ENCODE results near the gene ZNF432. TPM values are rescaled to one million over a fixed set of nuclear protein-coding genes. Genes with fewer than 3 reads are reported as not detected.

The ZNF432 gene
- total and polyA plus RNA-seq, 10 of the 15 experiments (the other 5 are each of a cell fraction or from before 2014, with no cell fraction given), result 1.7 to 7.2 (median 4.3) TPM

DNA sequence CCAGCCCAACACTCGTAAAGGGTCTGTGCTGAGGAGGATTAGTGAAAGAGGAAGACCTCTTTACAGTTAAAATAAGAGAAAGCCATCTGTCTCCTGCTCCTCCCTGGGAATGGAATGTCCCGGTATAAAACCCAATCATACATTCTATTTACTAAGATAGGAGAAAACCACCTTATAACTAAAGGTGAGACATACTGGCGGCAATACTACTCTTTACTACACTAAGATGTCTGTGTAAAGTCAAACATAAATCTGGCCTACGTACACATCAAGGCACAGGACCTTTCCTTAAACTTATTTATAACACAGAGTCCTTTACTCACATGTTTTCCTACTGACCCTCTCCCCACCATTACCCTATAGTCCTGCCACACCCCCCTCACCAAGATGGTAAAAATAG, 65.3 kb downstream of the ZNF432 start:
- 100% methylated on average over 4 of the region's 4 CpGs for WGBS (ENCODE audit: insufficient coverage, insufficient replicate concordance, low lambda C conversion rate, missing lambda C conversion rate)
- in situ Hi-C loops (cut with MboI), result no loop called here
- no peaks in the 10 kb centered on the region; a peak in 1 of 4 replicates for H3K36me3 ChIP-seq (ENCODE audit: control insufficient read depth in 2 of 2, insufficient read depth in 2 of 2, low read length in 1 of 2)
- no peak overlapping the region for H3K27ac ChIP-seq (ENCODE audit: control insufficient read depth, insufficient read depth)
- no peaks in the 10 kb centered on the region for H3K4me1 ChIP-seq (ENCODE audit: control insufficient read depth, insufficient read depth, low read length)
- FAIRE-seq (no peak), DNase-seq (ENCODE audit: low read depth, low spot score) (no peak), ATAC-seq (no peak)
- no peak overlapping the region for H2AFZ ChIP-seq (ENCODE audit: control insufficient read depth, low read depth, low read length)
- H4K20me1 ChIP-seq (ENCODE audit: control insufficient read depth, insufficient read depth), result no peaks in the 10 kb centered on the region
- H3K9ac ChIP-seq (ENCODE audit: control insufficient read depth, insufficient read depth, low read length), result no peak overlapping the region
- POLR2A ChIA-PET, result no interaction called here
- no peaks in the 10 kb centered on the region for H3K27me3 ChIP-seq (replicated peaks in 1 of 2; ENCODE audit: control insufficient read depth in 2 of 2, insufficient read depth in 2 of 2, low read length in 1 of 2)
- peaks cover 16% of the 10 kb centered on the region for H3K79me2 ChIP-seq (ENCODE audit: control insufficient read depth, insufficient read depth, low read length)
- RAD21 ChIA-PET (ENCODE audit: unreplicated experiment), result no interaction called here
- H3K4me2 ChIP-seq (ENCODE audit: control insufficient read depth, insufficient read depth), result no peak overlapping the region
- CTCF ChIA-PET, result no interaction called here
- H3K4me3 ChIP-seq, result no peak overlapping the region
- intact Hi-C loops (cut with micrococcal nuclease; ENCODE audit: unreplicated experiment), result no loop called here
- SMC1A ChIA-PET (ENCODE audit: uncharacterized antibody, unreplicated experiment), result no interaction called here
- H3K9me3 ChIP-seq (replicated peaks; ENCODE audit: control insufficient read depth, insufficient read depth, low read length), result peaks cover 23% of the 10 kb centered on the region; the same call in 2 of the 3 replicates
- TF ChIP-seq ZBED1 (IDR thresholded peaks at IDR 0.05; ENCODE audit: borderline replicate concordance) (no peak), RAD51 (IDR thresholded peaks at IDR 0.05) (no peak), NR2C2 (IDR thresholded peaks at IDR 0.05; ENCODE audit: borderline replicate concordance, control insufficient read depth, insufficient read length, low read depth) (no peak)
- TF ChIP-seq, protein P1, sequence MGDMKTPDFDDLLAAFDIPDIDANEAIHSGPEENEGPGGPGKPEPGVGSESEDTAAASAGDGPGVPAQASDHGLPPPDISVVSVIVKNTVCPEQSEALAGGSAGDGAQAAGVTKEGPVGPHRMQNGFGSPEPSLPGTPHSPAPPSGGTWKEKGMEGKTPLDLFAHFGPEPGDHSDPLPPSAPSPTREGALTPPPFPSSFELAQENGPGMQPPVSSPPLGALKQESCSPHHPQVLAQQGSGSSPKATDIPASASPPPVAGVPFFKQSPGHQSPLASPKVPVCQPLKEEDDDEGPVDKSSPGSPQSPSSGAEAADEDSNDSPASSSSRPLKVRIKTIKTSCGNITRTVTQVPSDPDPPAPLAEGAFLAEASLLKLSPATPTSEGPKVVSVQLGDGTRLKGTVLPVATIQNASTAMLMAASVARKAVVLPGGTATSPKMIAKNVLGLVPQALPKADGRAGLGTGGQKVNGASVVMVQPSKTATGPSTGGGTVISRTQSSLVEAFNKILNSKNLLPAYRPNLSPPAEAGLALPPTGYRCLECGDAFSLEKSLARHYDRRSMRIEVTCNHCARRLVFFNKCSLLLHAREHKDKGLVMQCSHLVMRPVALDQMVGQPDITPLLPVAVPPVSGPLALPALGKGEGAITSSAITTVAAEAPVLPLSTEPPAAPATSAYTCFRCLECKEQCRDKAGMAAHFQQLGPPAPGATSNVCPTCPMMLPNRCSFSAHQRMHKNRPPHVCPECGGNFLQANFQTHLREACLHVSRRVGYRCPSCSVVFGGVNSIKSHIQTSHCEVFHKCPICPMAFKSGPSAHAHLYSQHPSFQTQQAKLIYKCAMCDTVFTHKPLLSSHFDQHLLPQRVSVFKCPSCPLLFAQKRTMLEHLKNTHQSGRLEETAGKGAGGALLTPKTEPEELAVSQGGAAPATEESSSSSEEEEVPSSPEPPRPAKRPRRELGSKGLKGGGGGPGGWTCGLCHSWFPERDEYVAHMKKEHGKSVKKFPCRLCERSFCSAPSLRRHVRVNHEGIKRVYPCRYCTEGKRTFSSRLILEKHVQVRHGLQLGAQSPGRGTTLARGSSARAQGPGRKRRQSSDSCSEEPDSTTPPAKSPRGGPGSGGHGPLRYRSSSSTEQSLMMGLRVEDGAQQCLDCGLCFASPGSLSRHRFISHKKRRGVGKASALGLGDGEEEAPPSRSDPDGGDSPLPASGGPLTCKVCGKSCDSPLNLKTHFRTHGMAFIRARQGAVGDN (IDR thresholded peaks at IDR 0.05), result no peak
- BruUV-seq (replicated peaks), result no TSS peak

Other genes with a start within 250 kb of the ZNF432 start
Only the 7 nearest of the 12 such genes appear.
- gene ZNF613, start 121.4 kb downstream of the ZNF432 start, total RNA-seq (2014; rRNA removed), result 4.4 and 4.9 TPM in 2 replicates
- 6.9 and 7.8 TPM in 2 replicates for gene ZNF613, start 121.4 kb downstream of the ZNF432 start, total RNA-seq (2014; rRNA removed; fragmentation: Illumina TruSeq; extraction: Trizol)
- gene ZNF613, start 121.4 kb downstream of the ZNF432 start, total RNA-seq (2021), result 4.7 and 5.4 TPM in 2 replicates
- 3.9 and 7.0 TPM in 2 replicates for gene ZNF613, start 121.4 kb downstream of the ZNF432 start, polyA plus RNA-seq (2011; rRNA removed)
- 5.3 and 7.1 TPM in 2 replicates for gene ZNF613, start 121.4 kb downstream of the ZNF432 start, polyA plus RNA-seq (2014; fragmentation: Illumina TruSeq; extraction: Trizol)
- 1 to 10 TPM; 3.3 to 5.1 TPM for gene ZNF613, start 121.4 kb downstream of the ZNF432 start, polyA plus RNA-seq (2014; fragmentation: Nextera tagmentation; extraction: Ambion mirVana)
- 3.2 and 3.3 TPM in 2 replicates for gene ZNF613, start 121.4 kb downstream of the ZNF432 start, polyA plus RNA-seq (2014; rRNA removed)
- 1 to 10 TPM; 5.8 to 7.1 TPM for gene ZNF613, start 121.4 kb downstream of the ZNF432 start, polyA plus RNA-seq (2016; fragmentation: Nextera tagmentation; extraction: Ambion mirVana)
- 6.4 and 6.6 TPM in 2 replicates for gene ZNF350, start 62.0 kb downstream of the ZNF432 start, total RNA-seq (2014; rRNA removed)
- 11.8 and 12.9 TPM in 2 replicates for gene ZNF350, start 62.0 kb downstream of the ZNF432 start, total RNA-seq (2014; rRNA removed; fragmentation: Illumina TruSeq; extraction: Trizol)
- gene ZNF350, start 62.0 kb downstream of the ZNF432 start, total RNA-seq (2021), result 7.6 and 8.7 TPM in 2 replicates
- 10.1 and 15.0 TPM in 2 replicates for gene ZNF350, start 62.0 kb downstream of the ZNF432 start, polyA plus RNA-seq (2011; rRNA removed)
- 10.6 and 10.7 TPM in 2 replicates for gene ZNF350, start 62.0 kb downstream of the ZNF432 start, polyA plus RNA-seq (2014; fragmentation: Illumina TruSeq; extraction: Trizol)
- gene ZNF350, start 62.0 kb downstream of the ZNF432 start, polyA plus RNA-seq (2014; fragmentation: Nextera tagmentation; extraction: Ambion mirVana), result 10 to 100 TPM in 1 of 2 experiments, 1 to 10 TPM in 1; 9.8 to 10.9 TPM
- gene ZNF350, start 62.0 kb downstream of the ZNF432 start, polyA plus RNA-seq (2014; rRNA removed), result 5.2 and 6.5 TPM in 2 replicates
- gene ZNF350, start 62.0 kb downstream of the ZNF432 start, polyA plus RNA-seq (2016; fragmentation: Nextera tagmentation; extraction: Ambion mirVana), result 10 to 100 TPM in 1 of 2 experiments, 1 to 10 TPM in 1; 8.3 to 10.6 TPM
- gene ZNF615, start 40.6 kb downstream of the ZNF432 start, total RNA-seq (2014; rRNA removed), result 4.5 and 5.6 TPM in 2 replicates
- 7.2 and 7.6 TPM in 2 replicates for gene ZNF615, start 40.6 kb downstream of the ZNF432 start, total RNA-seq (2014; rRNA removed; fragmentation: Illumina TruSeq; extraction: Trizol)
- 4.7 and 5.7 TPM in 2 replicates for gene ZNF615, start 40.6 kb downstream of the ZNF432 start, total RNA-seq (2021)
- gene ZNF615, start 40.6 kb downstream of the ZNF432 start, polyA plus RNA-seq (2011; rRNA removed), result 5.4 and 8.7 TPM in 2 replicates
- gene ZNF615, start 40.6 kb downstream of the ZNF432 start, polyA plus RNA-seq (2014; fragmentation: Illumina TruSeq; extraction: Trizol), result 5.4 and 5.6 TPM in 2 replicates
- 1 to 10 TPM; 1.7 to 2.1 TPM for gene ZNF615, start 40.6 kb downstream of the ZNF432 start, polyA plus RNA-seq (2014; fragmentation: Nextera tagmentation; extraction: Ambion mirVana)
- 2.8 TPM in 2 replicates for gene ZNF615, start 40.6 kb downstream of the ZNF432 start, polyA plus RNA-seq (2014; rRNA removed)
- 1 to 10 TPM; 2.5 to 3.9 TPM for gene ZNF615, start 40.6 kb downstream of the ZNF432 start, polyA plus RNA-seq (2016; fragmentation: Nextera tagmentation; extraction: Ambion mirVana)
- gene ZNF614, start 20.5 kb downstream of the ZNF432 start, total RNA-seq (2014; rRNA removed), result 9.3 and 11.6 TPM in 2 replicates
- gene ZNF614, start 20.5 kb downstream of the ZNF432 start, total RNA-seq (2014; rRNA removed; fragmentation: Illumina TruSeq; extraction: Trizol), result 12.8 TPM in 2 replicates
- gene ZNF614, start 20.5 kb downstream of the ZNF432 start, total RNA-seq (2021), result 9.2 and 9.8 TPM in 2 replicates
- 10.0 and 12.5 TPM in 2 replicates for gene ZNF614, start 20.5 kb downstream of the ZNF432 start, polyA plus RNA-seq (2011; rRNA removed)
- 9.8 and 12.7 TPM in 2 replicates for gene ZNF614, start 20.5 kb downstream of the ZNF432 start, polyA plus RNA-seq (2014; fragmentation: Illumina TruSeq; extraction: Trizol)
- 1 to 10 TPM; 3.9 to 5.3 TPM for gene ZNF614, start 20.5 kb downstream of the ZNF432 start, polyA plus RNA-seq (2014; fragmentation: Nextera tagmentation; extraction: Ambion mirVana)
- gene ZNF614, start 20.5 kb downstream of the ZNF432 start, polyA plus RNA-seq (2014; rRNA removed), result 5.0 and 5.4 TPM in 2 replicates
- 10 to 100 TPM; 11.7 to 16.0 TPM for gene ZNF614, start 20.5 kb downstream of the ZNF432 start, polyA plus RNA-seq (2016; fragmentation: Nextera tagmentation; extraction: Ambion mirVana)
- 8.7 and 10.4 TPM in 2 replicates for gene ZNF841, start 46.9 kb upstream of the ZNF432 start, total RNA-seq (2014; rRNA removed)
- gene ZNF841, start 46.9 kb upstream of the ZNF432 start, total RNA-seq (2014; rRNA removed; fragmentation: Illumina TruSeq; extraction: Trizol), result 14.5 and 15.0 TPM in 2 replicates
- gene ZNF841, start 46.9 kb upstream of the ZNF432 start, total RNA-seq (2021), result 11.7 and 14.7 TPM in 2 replicates
- 7.9 and 12.8 TPM in 2 replicates for gene ZNF841, start 46.9 kb upstream of the ZNF432 start, polyA plus RNA-seq (2011; rRNA removed)
- gene ZNF841, start 46.9 kb upstream of the ZNF432 start, polyA plus RNA-seq (2014; fragmentation: Illumina TruSeq; extraction: Trizol), result 12.9 and 17.9 TPM in 2 replicates
- 1 to 10 TPM; 1.4 to 2.3 TPM for gene ZNF841, start 46.9 kb upstream of the ZNF432 start, polyA plus RNA-seq (2014; fragmentation: Nextera tagmentation; extraction: Ambion mirVana)
- gene ZNF841, start 46.9 kb upstream of the ZNF432 start, polyA plus RNA-seq (2014; rRNA removed), result 8.5 and 8.6 TPM in 2 replicates
- gene ZNF841, start 46.9 kb upstream of the ZNF432 start, polyA plus RNA-seq (2016; fragmentation: Nextera tagmentation; extraction: Ambion mirVana), result 1 to 10 TPM; 4.6 to 4.8 TPM
- gene ZNF616, start 91.1 kb upstream of the ZNF432 start, total RNA-seq (2014; rRNA removed), result 2.5 and 3.1 TPM in 2 replicates
- gene ZNF616, start 91.1 kb upstream of the ZNF432 start, total RNA-seq (2014; rRNA removed; fragmentation: Illumina TruSeq; extraction: Trizol), result 4.9 and 5.3 TPM in 2 replicates
- gene ZNF616, start 91.1 kb upstream of the ZNF432 start, total RNA-seq (2021), result 3.3 and 4.5 TPM in 2 replicates
- gene ZNF616, start 91.1 kb upstream of the ZNF432 start, polyA plus RNA-seq (2011; rRNA removed), result 5.9 and 7.1 TPM in 2 replicates
- 4.3 and 6.1 TPM in 2 replicates for gene ZNF616, start 91.1 kb upstream of the ZNF432 start, polyA plus RNA-seq (2014; fragmentation: Illumina TruSeq; extraction: Trizol)
- 1 to 10 TPM; 1.1 to 1.4 TPM for gene ZNF616, start 91.1 kb upstream of the ZNF432 start, polyA plus RNA-seq (2014; fragmentation: Nextera tagmentation; extraction: Ambion mirVana)
- gene ZNF616, start 91.1 kb upstream of the ZNF432 start, polyA plus RNA-seq (2014; rRNA removed), result 2.0 and 2.2 TPM in 2 replicates
- 1 to 10 TPM; 5.0 to 5.7 TPM for gene ZNF616, start 91.1 kb upstream of the ZNF432 start, polyA plus RNA-seq (2016; fragmentation: Nextera tagmentation; extraction: Ambion mirVana)
- 5.3 and 7.8 TPM in 2 replicates for gene ZNF836, start 122.8 kb upstream of the ZNF432 start, total RNA-seq (2014; rRNA removed)
- gene ZNF836, start 122.8 kb upstream of the ZNF432 start, total RNA-seq (2014; rRNA removed; fragmentation: Illumina TruSeq; extraction: Trizol), result 6.7 and 8.3 TPM in 2 replicates
- 9.1 and 9.9 TPM in 2 replicates for gene ZNF836, start 122.8 kb upstream of the ZNF432 start, total RNA-seq (2021)
- gene ZNF836, start 122.8 kb upstream of the ZNF432 start, polyA plus RNA-seq (2011; rRNA removed), result 5.0 and 6.2 TPM in 2 replicates
- 8.2 and 9.3 TPM in 2 replicates for gene ZNF836, start 122.8 kb upstream of the ZNF432 start, polyA plus RNA-seq (2014; fragmentation: Illumina TruSeq; extraction: Trizol)
- gene ZNF836, start 122.8 kb upstream of the ZNF432 start, polyA plus RNA-seq (2014; fragmentation: Nextera tagmentation; extraction: Ambion mirVana), result 1 to 10 TPM; 5.8 to 9.2 TPM
- gene ZNF836, start 122.8 kb upstream of the ZNF432 start, polyA plus RNA-seq (2014; rRNA removed), result 4.5 and 6.6 TPM in 2 replicates
- 1 to 10 TPM; 4.8 to 6.6 TPM for gene ZNF836, start 122.8 kb upstream of the ZNF432 start, polyA plus RNA-seq (2016; fragmentation: Nextera tagmentation; extraction: Ambion mirVana)